ENCODE measurements around the gene PDCD4. TPM values are rescaled to one million over a fixed set of nuclear protein-coding genes. Genes with fewer than 3 reads are reported as not detected.
A peak's percentile ranks its signal among the peaks of the same experiment; 100 is the strongest.

PDCD4 gene
- total and polyA plus RNA-seq, 2 of the 4 experiments (the other 2 are of a cell fraction): 10.9 to 49.7 TPM

GRCh38 chr10:110918643-110919348 lies 47.1 kb downstream of the PDCD4 start, which contains the start of gene BBIP1:
BBIP1 (minus strand) TSS chr10:110919180; CDS start chr10:110918157, 1,023 bp downstream.
- Histone ChIP-seq H3K79me1 (ENCODE audit: low read depth in 1 of 2, low read length in 2 of 2) (peaks cover 8 to 30% of the 10 kb centered on the region in 2 experiments; a peak in 3 of 4 replicates), H3K36me3 (ENCODE audit: control insufficient read depth, insufficient read depth, low read length) (no peaks in the 10 kb centered on the region), H4K91ac (ENCODE audit: insufficient read depth, low read depth, low read length) (peak within 1 kb of the TSS; percentile 97), H3K4ac (ENCODE audit: low read depth, low read length) (peak within 1 kb of the TSS; percentile 97), H4K20me1 (ENCODE audit: insufficient read depth, low read length) (peaks cover 20% of the 10 kb centered on the region; the same call in 1 of the 2 replicates), H2BK5ac (ENCODE audit: low read depth, low read length, poor library complexity, severe bottlenecking) (peak within 1 kb of the TSS; percentile 94), H3K27me3 (ENCODE audit: control insufficient read depth, insufficient read depth, low read length) (no peaks in the 10 kb centered on the region), H4K8ac (ENCODE audit: low read depth in 2 of 2, low read length in 2 of 2) (peak within 1 kb of the TSS; percentile 94 to 98), H3K56ac (ENCODE audit: extremely low read depth, insufficient read depth, low read length) (peak within 1 kb of the TSS; percentile 99), H2AFZ (replicated peaks; ENCODE audit: low read length, poor library complexity) (peak within 1 kb of the TSS; percentile 96), H3K9me3 (ENCODE audit: control insufficient read depth, insufficient read depth, low read length) (no peaks in the 10 kb centered on the region), H3K4me3 (ENCODE audit: insufficient read depth, low read depth, low read length) (peak within 1 kb of the TSS; percentile 76), H2BK15ac (ENCODE audit: low read depth, low read length) (peak within 1 kb of the TSS; percentile 99; the same call in 2 of the 3 replicates), H3K9ac (ENCODE audit: low read depth, low read length) (peak within 1 kb of the TSS; percentile 92), H3K4me1 (ENCODE audit: control insufficient read depth, insufficient read depth, low read length) (peaks cover 8% of the 10 kb centered on the region; the same call in 1 of the 2 replicates), H2AK5ac (ENCODE audit: low read depth, low read length) (peak within 1 kb of the TSS; percentile 83), H3K23ac (ENCODE audit: low read depth, low read length) (peak within 1 kb of the TSS; percentile 100), H3K9me1 (ENCODE audit: insufficient read depth, low read length) (peaks cover 4% of the 10 kb centered on the region), H3K18ac (ENCODE audit: low read depth, low read length) (peak within 1 kb of the TSS; percentile 85), H3K14ac (replicated peaks; ENCODE audit: low read depth, low read length) (peak within 1 kb of the TSS; percentile 99), H2AK9ac (replicated peaks; ENCODE audit: low read depth, low read length, poor library complexity) (peak within 1 kb of the TSS; percentile 90), H4K5ac (ENCODE audit: low read depth, low read length) (peak within 1 kb of the TSS; percentile 88), H2BK20ac (ENCODE audit: low read depth, low read length) (peak within 1 kb of the TSS; percentile 70), H3K4me2 (ENCODE audit: low read depth, low read length) (peak within 1 kb of the TSS; percentile 95), H2BK120ac (ENCODE audit: low read depth, low read length) (peak within 1 kb of the TSS; percentile 92), H3K27ac (ENCODE audit: insufficient read depth, low read length) (peak within 1 kb of the TSS; percentile 93)
- intact Hi-C loops (cut with micrococcal nuclease): loop anchor here (2.0 to 10.0 kb wide), 2 partner anchors 114 to 614 kb away; partner anchors contain the start of gene SMNDC1
- CTCF ChIA-PET: interaction anchor here (0.8 to 1.5 kb wide), 6 partner anchors 9 to 1219 kb away, joined by 3 to 5 read pairs (median 3); no protein-coding TSS in a partner anchor
- 0% methylated on average over 4 of the region's 40 CpGs; no CpG with 5 or more reads in 1 of the 2 experiments for WGBS, 2 experiments (ENCODE audit: extremely low coverage in 2 of 2, insufficient read length in 1 of 2)
- ATAC-seq (ENCODE audit: low read depth) (peak; percentile 88), DNase-seq (peak; percentile 100)
- dilution Hi-C loops (cut with HindIII; ENCODE audit: low sequenced_read_pairs, unreplicated experiment): no loop called here
- BruUV-seq (replicated peaks): no TSS peak
- POLR2A ChIA-PET (ENCODE audit: unreplicated experiment): interaction anchor here (0.6 to 1.7 kb wide), 7 partner anchors 9 to 491 kb away, joined by 3 to 9 read pairs (median 4); no protein-coding TSS in a partner anchor
- in situ Hi-C loops (cut with MboI; ENCODE audit: low sequenced_read_pairs): no loop called here
- TF ChIP-seq NFE2L2 (IDR thresholded peaks at IDR 0.05; ENCODE audit: low read depth, low read length) (no peak), SMC3 (IDR thresholded peaks at IDR 0.05; ENCODE audit: low read depth, low read length) (no peak), RCOR1 (IDR thresholded peaks at IDR 0.05; ENCODE audit: insufficient replicate concordance, low read length) (no peak), MAZ (IDR thresholded peaks at IDR 0.05; ENCODE audit: borderline replicate concordance, low read depth, low read length) (peak; percentile 78), CEBPB (IDR thresholded peaks at IDR 0.05; ENCODE audit: low read depth, low read length) (no peak), ELK1 (IDR thresholded peaks at IDR 0.05; ENCODE audit: borderline replicate concordance, low read depth, low read length) (peak; percentile 69; the same call in 1 of the 2 replicates), BHLHE40 (IDR thresholded peaks at IDR 0.05; ENCODE audit: low read depth, low read length) (no peak), CTCF (conservative IDR thresholded peaks at IDR 0.05; ENCODE audit: low read depth, low read length) (no peak), USF2 (IDR thresholded peaks at IDR 0.05; ENCODE audit: low read depth, low read length) (0 out of 2 replicates have a peak, but pooled peaks have one; percentile 5), RAD21 (IDR thresholded peaks at IDR 0.05; ENCODE audit: low read length) (no peak), FOS (IDR thresholded peaks at IDR 0.05; ENCODE audit: low read depth, low read length) (no peak), POLR2A (IDR thresholded peaks at IDR 0.05; ENCODE audit: low read depth, low read length) (peak; percentile 97), MXI1 (IDR thresholded peaks at IDR 0.05; ENCODE audit: borderline replicate concordance, low read depth, low read length) (0 out of 2 replicates have a peak, but pooled peaks have one; percentile 14)

Measured in IMR-90 (cell line).